Suprapubic skin (tissue), 4 donors: ENCODE measurements around the gene MYO5C. TPM values are rescaled to one million over a fixed set of nuclear protein-coding genes. Genes with fewer than 3 reads are reported as not detected.

Experiments used
- DNase-seq, 2 donors: peaks; one replicate each; pipeline ENCODE4 v3.0.0-alpha.2; 2019; ENCODE audit warnings: low spot score in 2 of 2
- H3K27ac ChIP-seq: fragments of 200-600 bp; sonication (generic); one replicate; pipeline ENCODE4 v1.5.1; 2019
- H3K27me3 ChIP-seq: fragments of 200-600 bp; sonication (generic); one replicate; pipeline ENCODE4 v1.5.1; 2019
- H3K36me3 ChIP-seq: fragments of 200-600 bp; sonication (generic); one replicate; pipeline ENCODE4 v1.5.1; 2019
- H3K4me1 ChIP-seq: fragments of 200-600 bp; sonication (generic); one replicate; pipeline ENCODE4 v1.5.1; 2019
- H3K4me3 ChIP-seq: fragments of 200-600 bp; sonication (generic); one replicate; pipeline ENCODE4 v1.5.1; 2019; ENCODE audit warnings: mild to moderate bottlenecking
- H3K9me3 ChIP-seq: fragments of 200-600 bp; sonication (generic); one replicate; pipeline ENCODE4 v1.5.1; 2019
- EP300 ChIP-seq: sonication (generic); formaldehyde crosslinking; IDR thresholded peaks from one replicate; pipeline ENCODE4 v1.6.1; 2017; ENCODE audit warnings: antibody characterized with exemption
- POLR2A ChIP-seq, 2 donors: fragments of 450-650 bp; IDR thresholded peaks; one replicate each; pipeline ENCODE4 v1.6.1; 2017; ENCODE audit warnings: antibody characterized with exemption in 2 of 2, mild to moderate bottlenecking in 2 of 2, moderate library complexity in 2 of 2
- POLR2AphosphoS5 ChIP-seq, 3 donors: sonication (generic); formaldehyde crosslinking; IDR thresholded peaks; one replicate each; pipeline ENCODE4 v1.6.1; 2017; ENCODE audit warnings: antibody characterized with exemption in 3 of 3
- WGBS: methylation state at CpG from one replicate; pipeline ENCODE4 v1.1.5; 2018; 5-methylcytosine and 5-hydroxymethylcytosine counted together
- total RNA-seq, 4 donors: library from RNA; depleted of rRNA; stranded (reverse); fragments of >200 nt; gene quantifications; one replicate each; pipeline ENCODE4 v1.1.0, GENCODE V29; 2016
- TF ChIP-seq, protein P1 (sequence below), 2 donors: fragments of 200-600 bp in 1 of 2; fragments of 450-650 bp in 1 of 2; sonication (generic) in 1 of 2; IDR thresholded peaks; one replicate each; pipeline ENCODE4 v1.5.1; 2016 to 2019; ENCODE audit warnings: antibody characterized with exemption in 2 of 2, mild to moderate bottlenecking in 1 of 2, moderate library complexity in 1 of 2

MYO5C gene
- total RNA-seq, 4 donors from 2014 or later = 11.2 to 31.5 (median 14.9) TPM

DNA sequence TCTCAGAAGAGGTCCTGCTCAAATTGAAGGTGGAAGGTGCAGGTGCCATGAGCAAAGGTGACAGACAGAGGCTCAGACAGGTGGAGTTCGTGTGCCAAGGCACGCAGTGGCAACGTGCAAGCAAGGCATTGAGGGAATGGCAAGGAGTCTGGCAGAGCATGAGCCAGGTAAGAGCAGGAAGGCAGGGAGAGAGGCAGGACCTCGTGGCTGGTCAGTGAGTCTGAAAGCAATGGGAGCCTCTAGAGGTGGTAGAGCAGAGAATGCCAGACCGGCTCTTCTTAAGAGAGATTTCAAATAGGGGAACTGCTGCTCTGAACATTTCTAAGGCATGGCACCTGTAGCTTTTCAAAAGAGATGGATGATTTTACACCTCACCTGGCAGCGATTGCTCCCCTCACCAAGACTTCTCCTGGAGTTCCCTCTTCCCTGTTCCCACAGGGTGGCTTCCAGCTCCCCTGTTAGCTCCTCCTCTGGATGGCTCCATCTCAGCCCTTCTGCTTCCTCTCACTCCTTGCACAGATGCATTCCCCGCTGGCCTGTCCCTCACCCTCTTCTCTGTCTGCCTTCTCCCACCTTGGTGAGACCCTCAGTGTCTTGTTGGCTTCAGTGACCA is 2.7 kb downstream of the MYO5C start:
- no peaks in the 10 kb centered on the region for H3K36me3 ChIP-seq
- no peak overlapping the region for H3K27ac ChIP-seq
- DNase-seq = no peak
- peaks cover 36% of the 10 kb centered on the region for H3K4me1 ChIP-seq
- no peak overlapping the region for H3K4me3 ChIP-seq
- peaks cover 10% of the 10 kb centered on the region for H3K27me3 ChIP-seq
- H3K9me3 ChIP-seq = no peaks in the 10 kb centered on the region
- TF ChIP-seq POLR2AphosphoS5 (IDR thresholded peaks at IDR 0.05) = no peak
- TF ChIP-seq, protein P1, sequence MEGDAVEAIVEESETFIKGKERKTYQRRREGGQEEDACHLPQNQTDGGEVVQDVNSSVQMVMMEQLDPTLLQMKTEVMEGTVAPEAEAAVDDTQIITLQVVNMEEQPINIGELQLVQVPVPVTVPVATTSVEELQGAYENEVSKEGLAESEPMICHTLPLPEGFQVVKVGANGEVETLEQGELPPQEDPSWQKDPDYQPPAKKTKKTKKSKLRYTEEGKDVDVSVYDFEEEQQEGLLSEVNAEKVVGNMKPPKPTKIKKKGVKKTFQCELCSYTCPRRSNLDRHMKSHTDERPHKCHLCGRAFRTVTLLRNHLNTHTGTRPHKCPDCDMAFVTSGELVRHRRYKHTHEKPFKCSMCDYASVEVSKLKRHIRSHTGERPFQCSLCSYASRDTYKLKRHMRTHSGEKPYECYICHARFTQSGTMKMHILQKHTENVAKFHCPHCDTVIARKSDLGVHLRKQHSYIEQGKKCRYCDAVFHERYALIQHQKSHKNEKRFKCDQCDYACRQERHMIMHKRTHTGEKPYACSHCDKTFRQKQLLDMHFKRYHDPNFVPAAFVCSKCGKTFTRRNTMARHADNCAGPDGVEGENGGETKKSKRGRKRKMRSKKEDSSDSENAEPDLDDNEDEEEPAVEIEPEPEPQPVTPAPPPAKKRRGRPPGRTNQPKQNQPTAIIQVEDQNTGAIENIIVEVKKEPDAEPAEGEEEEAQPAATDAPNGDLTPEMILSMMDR (IDR thresholded peaks at IDR 0.05) = no peak
- no peak for TF ChIP-seq EP300
- TF ChIP-seq POLR2A (IDR thresholded peaks at IDR 0.05) = no peak
- 84% methylated on average over 7 of the region's 7 CpGs for whole genome bisulfite sequencing

- no peak overlapping the region for H3K27ac ChIP-seq
- no peak overlapping the region for H3K4me3 ChIP-seq
- no peaks in the 10 kb centered on the region for H3K36me3 ChIP-seq
- no peak for DNase-seq
- H3K4me1 ChIP-seq = peaks cover 36% of the 10 kb centered on the region
- H3K9me3 ChIP-seq = no peaks in the 10 kb centered on the region
- TF ChIP-seq EP300 (no peak), POLR2A (IDR thresholded peaks at IDR 0.05) (no peak), POLR2AphosphoS5 (IDR thresholded peaks at IDR 0.05) (no peak)
- TF ChIP-seq, protein P1 (IDR thresholded peaks at IDR 0.05) = no peak
- WGBS = 70% methylated on average over 4 of the region's 4 CpGs
- peaks cover 10% of the 10 kb centered on the region for H3K27me3 ChIP-seq
These were observed 4.4 kb downstream of the MYO5C start for GRCh38 chr15:52291204-52291603.

DNA sequence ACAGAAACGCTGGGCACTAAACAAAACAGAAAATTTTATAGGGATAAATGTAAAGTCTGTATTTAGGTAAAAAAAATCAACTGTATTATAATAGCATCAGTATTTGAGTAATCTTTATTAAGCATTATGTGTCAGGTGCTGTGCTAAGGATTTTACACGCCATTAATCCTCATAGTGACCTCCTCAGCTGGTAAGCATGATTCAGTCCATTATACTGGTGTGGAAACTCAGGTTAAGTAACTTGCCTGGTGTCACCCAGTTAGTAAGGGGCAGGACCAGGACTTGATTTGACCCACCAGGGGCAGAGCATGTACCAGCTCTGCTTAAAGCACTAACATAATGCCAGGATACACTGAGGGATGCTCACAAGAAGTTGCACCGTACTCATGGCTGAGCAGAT is 4.8 kb downstream of the MYO5C start:
- no peak overlapping the region for H3K4me3 ChIP-seq
- no peaks in the 10 kb centered on the region for H3K36me3 ChIP-seq
- no peak for DNase-seq
- no peak overlapping the region for H3K27ac ChIP-seq
- 69% methylated on average over 3 of the region's 3 CpGs for WGBS
- no peak for TF ChIP-seq POLR2A (IDR thresholded peaks at IDR 0.05)
- TF ChIP-seq EP300 = no peak
- TF ChIP-seq, protein P1 (IDR thresholded peaks at IDR 0.05) = no peak
- no peak for TF ChIP-seq POLR2AphosphoS5 (IDR thresholded peaks at IDR 0.05)
- H3K4me1 ChIP-seq = peaks cover 32% of the 10 kb centered on the region
- no peaks in the 10 kb centered on the region for H3K9me3 ChIP-seq
- H3K27me3 ChIP-seq = peaks cover 9% of the 10 kb centered on the region

GRCh38 chr15:52290329-52290728 is 5.3 kb downstream of the MYO5C start:
- H3K9me3 ChIP-seq = no peaks in the 10 kb centered on the region
- H3K4me3 ChIP-seq = no peak overlapping the region
- no peaks in the 10 kb centered on the region for H3K36me3 ChIP-seq
- DNase-seq = no peak
- WGBS = 81% methylated on average over 4 of the region's 4 CpGs
- TF ChIP-seq POLR2AphosphoS5 (IDR thresholded peaks at IDR 0.05) = no peak
- TF ChIP-seq, protein P1 (IDR thresholded peaks at IDR 0.05) = no peak
- TF ChIP-seq EP300 = no peak
- TF ChIP-seq POLR2A (IDR thresholded peaks at IDR 0.05) = no peak
- H3K4me1 ChIP-seq = peaks cover 27% of the 10 kb centered on the region
- H3K27me3 ChIP-seq = peaks cover 4% of the 10 kb centered on the region
- H3K27ac ChIP-seq = no peak overlapping the region

DNA sequence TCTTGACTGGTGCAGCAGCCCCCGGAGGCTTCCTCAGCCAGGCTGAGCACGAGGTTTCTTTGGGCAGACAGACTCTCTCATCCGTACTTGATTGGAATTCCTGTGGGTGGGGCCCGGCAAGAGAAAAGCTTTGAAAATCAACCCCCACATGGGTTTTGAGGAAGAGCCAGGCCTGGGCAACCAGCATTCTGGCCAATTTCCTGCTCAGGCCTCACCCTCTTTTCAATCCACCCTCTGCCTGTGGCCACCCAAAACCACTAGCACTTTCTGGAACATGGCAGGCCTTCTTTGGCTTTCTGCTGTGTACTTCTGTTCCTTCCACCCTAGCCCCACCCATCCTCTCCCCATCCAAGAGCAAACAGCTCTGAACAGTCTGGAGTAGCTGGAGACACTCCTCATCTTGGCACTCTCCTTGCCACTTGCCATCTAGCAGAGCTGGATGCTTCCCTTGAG is 5.9 kb downstream of the MYO5C start:
- H3K4me1 ChIP-seq = peaks cover 20% of the 10 kb centered on the region
- no peak for DNase-seq
- no peaks in the 10 kb centered on the region for H3K27me3 ChIP-seq
- peak overlapping the region; percentile 30 for H3K27ac ChIP-seq
- WGBS = 45% methylated on average over 4 of the region's 4 CpGs
- H3K4me3 ChIP-seq = no peak overlapping the region
- H3K9me3 ChIP-seq = no peaks in the 10 kb centered on the region
- no peaks in the 10 kb centered on the region for H3K36me3 ChIP-seq
- TF ChIP-seq POLR2A (IDR thresholded peaks at IDR 0.05) (no peak), EP300 (no peak), POLR2AphosphoS5 (IDR thresholded peaks at IDR 0.05) (no peak)
- TF ChIP-seq, protein P1 (IDR thresholded peaks at IDR 0.05) = no peak
